HepG2 (cell line): ENCODE results near the gene ZNF524. TPM values are rescaled to one million over a fixed set of nuclear protein-coding genes. Genes with fewer than 3 reads are reported as not detected.

Source experiments
- ARID4A ChIP-seq: sonication (generic); formaldehyde crosslinking; IDR thresholded peaks from 2 replicates; pipeline ENCODE4 v1.5.0; 2020; ENCODE audit warnings: mild to moderate bottlenecking, missing genetic modification reagents, borderline replicate concordance
- BCL6 ChIP-seq: IDR thresholded peaks from 2 replicates; pipeline ENCODE4 v1.6.1; 2016; ENCODE audit warnings: missing genetic modification reagents, missing compliant biosample characterization
- CSRNP1 ChIP-seq: sonication (generic); formaldehyde crosslinking; IDR thresholded peaks from 2 replicates; pipeline ENCODE4 v1.8.1; 2023; ENCODE audit warnings: mild to moderate bottlenecking, missing genetic modification reagents
- EEA1 ChIP-seq: sonication (generic); formaldehyde crosslinking; IDR thresholded peaks from 2 replicates; pipeline ENCODE4 v1.5.1; 2020; ENCODE audit warnings: mild to moderate bottlenecking, missing genetic modification reagents, borderline replicate concordance
- GTF2F1 ChIP-seq: fragments of 150-350 bp; IDR thresholded peaks from 2 replicates; pipeline ENCODE4 v1.6.1; 2014; ENCODE audit warnings: low read length
- HOXA3 ChIP-seq: sonication (generic); formaldehyde crosslinking; IDR thresholded peaks from 2 replicates; pipeline ENCODE4 v1.5.0; 2020; ENCODE audit warnings: missing genetic modification reagents
- MNT ChIP-seq: fragments of 450-650 bp; IDR thresholded peaks from 2 replicates; pipeline ENCODE4 v1.6.1; 2016
- NCOA2 ChIP-seq: sonication (generic); formaldehyde crosslinking; IDR thresholded peaks from 2 replicates; pipeline ENCODE4 v1.8.0; 2022; ENCODE audit warnings: inconsistent platforms
- PAF1 ChIP-seq: IDR thresholded peaks from 2 replicates; pipeline ENCODE4 v1.6.1; 2016; ENCODE audit warnings: missing genetic modification reagents, missing compliant biosample characterization
- SIX4 ChIP-seq: sonication (generic); formaldehyde crosslinking; IDR thresholded peaks from 2 replicates; pipeline ENCODE4 v1.4.0; 2020; ENCODE audit warnings: missing genetic modification reagents
- TEAD2 ChIP-seq: sonication (generic); formaldehyde crosslinking; IDR thresholded peaks from 2 replicates; pipeline ENCODE4 v1.9.0; 2021; ENCODE audit warnings: missing genetic modification reagents
- ZEB1 ChIP-seq: IDR thresholded peaks from 2 replicates; pipeline ENCODE4 v1.6.1; 2012; ENCODE audit warnings: mild to moderate bottlenecking, low read depth, inconsistent platforms; ENCODE audit not compliant: insufficient replicate concordance
- ZNF280D ChIP-seq: sonication (generic); formaldehyde crosslinking; IDR thresholded peaks from 2 replicates; pipeline ENCODE4 v1.5.1; 2020; ENCODE audit warnings: mild to moderate bottlenecking, missing genetic modification reagents
- ZNF331 ChIP-seq: sonication (generic); formaldehyde crosslinking; IDR thresholded peaks from 2 replicates; pipeline ENCODE4 v1.4.0; 2020; ENCODE audit warnings: missing genetic modification reagents
- ZNF543 ChIP-seq: sonication (generic); formaldehyde crosslinking; IDR thresholded peaks from 2 replicates; pipeline ENCODE4 v1.4.0; 2020; ENCODE audit warnings: mild to moderate bottlenecking, missing genetic modification reagents
- ZNF704 ChIP-seq: sonication (generic); formaldehyde crosslinking; IDR thresholded peaks from 2 replicates; pipeline ENCODE4 v1.8.1; 2023; ENCODE audit warnings: mild to moderate bottlenecking, inconsistent platforms, moderate library complexity, missing genetic modification reagents, borderline replicate concordance
- polyA plus RNA-seq, 8 experiments: library from polyadenylated mRNA; depleted of rRNA in 3 of 8; stranded (reverse) in 7 of 8; unstranded in 1 of 8; fragments of >200 nt; fragmentation: Illumina TruSeq in 4 of 8; extraction: Trizol in 4 of 8; gene quantifications; 2 replicates each; pipeline versions ENCODE4 v1.2.1 to v1.2.3, GENCODE V29; 2011 to 2016; ENCODE audit warnings: low read depth in 4 of 8, missing spikeins in 1 of 8, mixed read lengths in 1 of 8; ENCODE audit not compliant: insufficient read depth in 1 of 8
- total RNA-seq, 5 experiments: library from RNA; depleted of rRNA; stranded (reverse); fragments of >200 nt; fragmentation: Illumina TruSeq; extraction: Trizol; gene quantifications; 2 replicates each; pipeline ENCODE4 v1.2.3, GENCODE V29; 2016; ENCODE audit warnings: low read depth in 1 of 5

The ZNF524 gene
- total and polyA plus RNA-seq, 2 of the 13 experiments (the other 11 are each of a cell fraction or from before 2014, with no cell fraction given): 3.2 to 4.6 TPM

GRCh38 chr19:55586976-55587668 is 13.0 kb upstream of the ZNF524 start (continued):
- TF ChIP-seq GTF2F1 (no peak), TEAD2 (no peak), MNT (no peak), CSRNP1 (no peak), ZNF704 (CRISPR knock-in tag) (no peak), ZNF280D (CRISPR knock-in tag) (no peak), BCL6 (0 out of 2 replicates have a peak, but pooled peaks have one; percentile 17), SIX4 (CRISPR knock-in tag) (no peak), PAF1 (CRISPR knock-in tag) (no peak), EEA1 (CRISPR knock-in tag) (no peak), HOXA3 (peak; percentile 31; the same call in 1 of the 2 replicates), ARID4A (CRISPR knock-in tag) (peak; percentile 43; the same call in 1 of the 2 replicates), ZEB1 (peak; percentile 27), ZNF543 (no peak), NCOA2 (CRISPR knock-in tag) (no peak), ZNF331 (CRISPR knock-in tag) (peak; percentile 12; the same call in 1 of the 2 replicates)
